ENCODE measurements around the gene PDE4D. TPM values are rescaled to one million over a fixed set of nuclear protein-coding genes. Genes with fewer than 3 reads are reported as not detected.

Gene PDE4D
- total RNA-seq, 1 donor from 2014 or later = 11.8 TPM

- Mint-ChIP-seq H3K9me3 (no peaks in the 10 kb centered on the region), H3K4me1 (peaks cover 19% of the 10 kb centered on the region), H3K36me3 (ENCODE audit: low read depth) (no peaks in the 10 kb centered on the region), H3K4me3 (no peak overlapping the region), H3K27me3 (ENCODE audit: low read depth) (no peaks in the 10 kb centered on the region), H3K27ac (ENCODE audit: unreplicated experiment) (peak overlapping the region; percentile 62)
- TF ChIP-seq, protein P1, sequence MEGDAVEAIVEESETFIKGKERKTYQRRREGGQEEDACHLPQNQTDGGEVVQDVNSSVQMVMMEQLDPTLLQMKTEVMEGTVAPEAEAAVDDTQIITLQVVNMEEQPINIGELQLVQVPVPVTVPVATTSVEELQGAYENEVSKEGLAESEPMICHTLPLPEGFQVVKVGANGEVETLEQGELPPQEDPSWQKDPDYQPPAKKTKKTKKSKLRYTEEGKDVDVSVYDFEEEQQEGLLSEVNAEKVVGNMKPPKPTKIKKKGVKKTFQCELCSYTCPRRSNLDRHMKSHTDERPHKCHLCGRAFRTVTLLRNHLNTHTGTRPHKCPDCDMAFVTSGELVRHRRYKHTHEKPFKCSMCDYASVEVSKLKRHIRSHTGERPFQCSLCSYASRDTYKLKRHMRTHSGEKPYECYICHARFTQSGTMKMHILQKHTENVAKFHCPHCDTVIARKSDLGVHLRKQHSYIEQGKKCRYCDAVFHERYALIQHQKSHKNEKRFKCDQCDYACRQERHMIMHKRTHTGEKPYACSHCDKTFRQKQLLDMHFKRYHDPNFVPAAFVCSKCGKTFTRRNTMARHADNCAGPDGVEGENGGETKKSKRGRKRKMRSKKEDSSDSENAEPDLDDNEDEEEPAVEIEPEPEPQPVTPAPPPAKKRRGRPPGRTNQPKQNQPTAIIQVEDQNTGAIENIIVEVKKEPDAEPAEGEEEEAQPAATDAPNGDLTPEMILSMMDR (conservative IDR thresholded peaks at IDR 0.05) = no peak
- DNase-seq (ENCODE audit: low read depth, low spot score) = no peak
Observed at GRCh38 chr5:59593439-59594007, 300.0 kb downstream of the PDE4D start.

GRCh38 chr5:59592101-59592500 is 301.4 kb downstream of the PDE4D start:
- no peak overlapping the region for H3K27ac Mint-ChIP-seq (ENCODE audit: unreplicated experiment)
- no peak for DNase-seq (ENCODE audit: low read depth, low spot score)
- no peak overlapping the region for H3K4me3 Mint-ChIP-seq
- H3K4me1 Mint-ChIP-seq = peaks cover 22% of the 10 kb centered on the region
- no peaks in the 10 kb centered on the region for H3K9me3 Mint-ChIP-seq
- TF ChIP-seq, protein P1 (conservative IDR thresholded peaks at IDR 0.05) = no peak
- no peaks in the 10 kb centered on the region for H3K36me3 Mint-ChIP-seq (ENCODE audit: low read depth)
- no peaks in the 10 kb centered on the region for H3K27me3 Mint-ChIP-seq (ENCODE audit: low read depth)

- H3K27me3 Mint-ChIP-seq (ENCODE audit: low read depth) = no peaks in the 10 kb centered on the region
- H3K27ac Mint-ChIP-seq (ENCODE audit: unreplicated experiment) = no peak overlapping the region
- TF ChIP-seq, protein P1 (conservative IDR thresholded peaks at IDR 0.05) = no peak
- no peak overlapping the region for H3K4me3 Mint-ChIP-seq
- no peaks in the 10 kb centered on the region for H3K36me3 Mint-ChIP-seq (ENCODE audit: low read depth)
- H3K4me1 Mint-ChIP-seq = peaks cover 31% of the 10 kb centered on the region
- no peaks in the 10 kb centered on the region for H3K9me3 Mint-ChIP-seq
- DNase-seq (ENCODE audit: low read depth, low spot score) = no peak
Observed at GRCh38 chr5:59591162-59591561, 302.4 kb downstream of the PDE4D start.

DNA sequence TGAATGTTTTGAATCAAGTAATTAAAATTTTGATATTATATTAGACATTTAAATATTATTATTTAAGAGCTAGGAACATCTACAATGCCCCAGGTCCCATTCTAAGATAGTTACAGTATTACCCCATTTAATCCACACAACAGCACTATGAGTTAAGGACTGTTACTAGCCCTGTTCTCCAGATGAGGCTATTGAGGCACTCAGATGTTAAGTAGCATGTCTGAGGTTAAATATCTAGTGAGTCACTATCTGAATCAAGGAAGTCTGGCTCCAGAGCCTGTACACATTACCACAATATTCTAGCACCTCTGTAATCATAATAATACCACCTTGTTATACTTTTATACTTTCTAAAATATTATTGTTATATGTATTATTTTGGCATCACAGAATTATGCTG is 304.6 kb downstream of the PDE4D start:
- no peaks in the 10 kb centered on the region for H3K9me3 Mint-ChIP-seq
- H3K27ac Mint-ChIP-seq (ENCODE audit: unreplicated experiment) = no peak overlapping the region
- TF ChIP-seq, protein P1 (conservative IDR thresholded peaks at IDR 0.05) = no peak
- H3K4me1 Mint-ChIP-seq = peaks cover 39% of the 10 kb centered on the region
- no peaks in the 10 kb centered on the region for H3K27me3 Mint-ChIP-seq (ENCODE audit: low read depth)
- no peaks in the 10 kb centered on the region for H3K36me3 Mint-ChIP-seq (ENCODE audit: low read depth)
- DNase-seq (ENCODE audit: low read depth, low spot score) = no peak
- no peak overlapping the region for H3K4me3 Mint-ChIP-seq

DNA sequence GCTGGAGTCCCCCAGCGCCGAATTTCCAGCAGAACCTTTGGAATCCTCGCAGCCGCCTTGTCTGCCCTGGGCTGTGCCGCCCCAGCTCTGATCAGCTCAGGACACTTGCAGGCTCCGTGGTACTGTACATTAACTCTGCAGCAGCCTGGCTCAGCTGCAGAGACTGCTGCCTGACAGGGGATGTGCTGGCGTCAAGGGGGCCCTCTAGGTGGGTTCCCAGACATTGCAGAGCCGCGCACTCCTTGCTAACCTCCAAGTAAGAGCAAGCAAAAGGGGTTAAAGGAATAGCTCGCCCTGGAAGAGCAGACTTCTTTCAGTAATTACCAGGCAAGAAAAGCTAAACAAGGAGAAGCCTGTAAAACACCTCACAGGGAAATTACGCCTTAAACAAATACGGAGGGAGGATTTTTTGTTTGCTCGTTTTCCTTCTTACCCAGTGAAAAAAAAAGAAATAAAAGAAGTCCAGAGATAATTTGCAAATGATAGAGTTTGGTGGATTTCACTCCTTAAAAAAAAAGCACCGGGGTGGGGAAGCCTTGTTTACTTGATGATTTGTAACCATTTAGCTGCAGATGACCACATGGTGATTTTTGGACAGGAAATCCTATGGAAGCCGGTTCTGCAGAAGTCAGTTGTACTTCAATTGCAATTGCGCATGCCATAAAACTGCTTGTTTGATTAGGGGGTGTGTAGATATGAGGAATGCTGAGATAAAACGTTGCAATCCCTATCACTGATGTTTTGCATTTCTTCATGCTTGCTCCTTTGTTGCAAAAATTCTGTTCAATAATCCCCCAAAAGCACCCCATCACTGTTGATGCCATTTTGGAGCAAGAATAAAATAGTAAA is 305.8 kb downstream of the PDE4D start:
- no peaks in the 10 kb centered on the region for H3K36me3 Mint-ChIP-seq (ENCODE audit: low read depth)
- peak; percentile 58 for DNase-seq (ENCODE audit: low read depth, low spot score)
- H3K4me3 Mint-ChIP-seq = peak overlapping the region; percentile 82
- H3K4me1 Mint-ChIP-seq = peaks cover 36% of the 10 kb centered on the region
- H3K9me3 Mint-ChIP-seq = no peaks in the 10 kb centered on the region
- TF ChIP-seq, protein P1 (conservative IDR thresholded peaks at IDR 0.05) = peak; percentile 33
- no peaks in the 10 kb centered on the region for H3K27me3 Mint-ChIP-seq (ENCODE audit: low read depth)
- no peak overlapping the region for H3K27ac Mint-ChIP-seq (ENCODE audit: unreplicated experiment)
